HG03378 (cell line): ENCODE data around the gene MEIS2.

Experiments
- ATAC-seq: cut with Tn5 transposase; IDR thresholded peaks from one replicate; pipeline ENCODE4 v1.9.1; 2021; ENCODE audit warnings: mild to moderate bottlenecking, moderate library complexity; ENCODE audit not compliant: unreplicated experiment

The MEIS2 gene

DNA sequence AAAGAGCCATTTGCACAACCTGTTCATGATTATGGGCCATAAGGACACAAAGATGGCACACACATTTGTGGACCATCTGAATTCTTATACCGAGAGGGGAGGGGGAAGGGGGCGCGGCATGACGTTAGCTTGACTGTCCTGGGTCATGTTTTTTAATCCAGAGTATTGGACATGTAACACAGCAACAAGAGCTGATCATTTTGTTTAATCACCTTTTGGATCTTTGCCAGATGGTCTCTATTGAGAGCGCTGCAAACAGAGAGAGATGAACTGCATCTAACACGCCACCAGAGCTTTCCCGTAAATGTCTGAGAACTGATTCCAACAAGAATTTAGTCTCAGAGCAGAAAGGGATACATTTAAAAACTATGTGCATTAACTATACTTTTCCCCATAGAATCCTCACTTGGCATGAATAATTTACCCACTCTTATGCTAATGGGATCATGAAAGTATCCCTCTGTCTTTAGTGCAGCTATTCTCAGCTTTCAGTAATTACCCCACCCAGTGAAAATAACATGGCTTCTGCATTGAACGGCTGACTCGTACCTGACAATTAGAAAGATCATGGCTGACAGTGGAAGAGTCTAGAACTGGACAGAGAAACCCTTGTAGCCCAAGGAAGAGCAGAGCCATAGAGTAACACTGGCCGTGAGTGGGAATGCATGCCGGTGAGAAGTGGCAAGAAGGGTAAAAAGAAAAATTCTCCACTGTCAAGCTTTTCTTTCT, 22.6 kb downstream of the MEIS2 start:
- no peak for ATAC-seq

DNA sequence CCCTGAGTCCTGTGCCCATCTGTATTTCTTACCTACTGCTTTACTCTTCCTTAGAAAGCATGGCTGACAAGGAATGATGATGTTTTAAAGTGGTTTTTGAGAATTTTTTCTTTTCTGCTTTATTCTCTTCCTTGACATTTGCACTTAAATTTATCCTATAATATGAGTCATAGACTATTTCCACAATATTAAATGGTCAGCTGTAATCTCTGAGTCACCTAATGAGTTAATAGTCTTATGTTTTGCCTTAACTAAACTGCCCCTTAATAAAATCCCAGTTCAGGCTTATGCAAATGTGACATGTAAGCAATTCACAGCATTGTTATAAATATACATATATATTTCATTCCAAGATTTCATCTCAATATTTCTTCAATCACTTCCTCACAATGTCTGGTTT, 23.8 kb downstream of the MEIS2 start:
- no peak for ATAC-seq

DNA sequence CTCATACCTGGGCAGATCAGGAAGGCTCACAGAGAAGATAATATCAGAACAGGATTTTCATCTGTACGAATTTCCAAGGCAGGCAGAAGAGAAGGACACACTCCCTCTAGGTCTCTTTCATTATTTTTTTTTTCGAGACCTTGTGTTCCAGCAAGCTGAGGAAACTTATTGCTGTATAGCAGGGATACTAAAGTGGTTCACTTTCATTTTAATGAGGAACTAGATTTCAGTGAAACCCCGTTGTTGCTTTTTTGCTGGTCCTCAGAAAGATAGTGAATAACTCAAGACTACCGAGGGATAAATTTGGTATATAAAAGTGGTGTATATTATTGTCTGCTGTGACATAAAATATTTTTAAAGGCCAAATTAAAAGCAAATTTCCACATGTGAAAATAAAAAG, 24.6 kb downstream of the MEIS2 start:
- ATAC-seq = no peak

DNA sequence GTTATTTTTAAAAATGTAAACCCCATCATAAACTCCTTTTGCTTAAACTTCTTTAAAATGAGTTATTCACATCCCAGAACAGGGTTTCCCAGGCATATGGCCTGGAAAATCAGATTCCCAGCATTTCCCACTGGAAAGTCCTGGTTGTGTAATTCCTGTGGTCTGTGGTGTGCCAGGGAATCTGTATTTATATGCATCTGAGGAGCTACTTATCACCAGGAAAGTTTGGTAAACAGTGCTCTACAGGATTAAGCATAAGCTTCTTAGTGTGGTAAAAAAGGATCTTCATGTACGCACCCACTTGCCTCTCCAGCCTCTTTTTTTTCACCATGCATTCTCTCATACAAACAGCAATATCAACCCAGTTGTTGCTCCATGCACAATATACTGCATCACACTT, 28.2 kb downstream of the MEIS2 start:
- ATAC-seq = no peak

DNA sequence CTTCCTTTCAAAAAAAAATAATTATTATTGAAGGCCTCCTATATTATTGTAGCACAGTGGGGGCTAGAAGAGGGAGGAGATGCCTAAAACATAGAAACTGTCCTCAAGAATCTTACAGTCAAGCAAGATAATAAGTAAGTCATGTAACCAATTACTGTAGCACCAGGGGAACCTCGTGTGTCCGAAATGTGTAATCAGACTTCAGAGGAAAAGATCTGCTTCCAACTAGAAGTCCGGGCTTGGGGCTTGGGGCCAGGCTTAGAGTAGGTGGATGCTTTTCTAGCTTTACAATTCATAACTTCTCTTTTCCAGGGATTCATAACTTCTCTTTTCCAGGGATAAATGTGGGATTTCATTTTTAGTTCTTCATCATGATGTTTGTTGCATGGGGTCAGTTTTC, 29.2 kb downstream of the MEIS2 start:
- no peak for ATAC-seq

DNA sequence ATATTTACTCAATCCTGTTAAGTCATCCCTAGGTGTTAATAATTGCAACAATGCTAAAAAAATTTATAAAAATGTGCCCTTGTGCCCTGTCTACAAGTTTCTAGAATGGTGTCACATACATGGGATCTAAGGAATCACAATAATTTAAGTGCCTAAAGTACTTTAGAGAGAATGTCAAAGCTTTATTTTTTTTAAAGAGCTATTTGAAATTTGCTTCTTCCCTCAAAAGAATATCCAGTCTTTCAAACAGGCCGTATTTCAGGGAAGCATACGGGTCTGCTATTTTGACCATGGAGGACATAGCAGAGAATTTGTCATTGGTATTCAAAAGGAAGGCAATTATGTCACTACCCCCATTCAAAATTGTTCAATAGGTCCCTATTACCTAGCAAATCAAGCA, 29.7 kb downstream of the MEIS2 start:
- ATAC-seq = no peak

DNA sequence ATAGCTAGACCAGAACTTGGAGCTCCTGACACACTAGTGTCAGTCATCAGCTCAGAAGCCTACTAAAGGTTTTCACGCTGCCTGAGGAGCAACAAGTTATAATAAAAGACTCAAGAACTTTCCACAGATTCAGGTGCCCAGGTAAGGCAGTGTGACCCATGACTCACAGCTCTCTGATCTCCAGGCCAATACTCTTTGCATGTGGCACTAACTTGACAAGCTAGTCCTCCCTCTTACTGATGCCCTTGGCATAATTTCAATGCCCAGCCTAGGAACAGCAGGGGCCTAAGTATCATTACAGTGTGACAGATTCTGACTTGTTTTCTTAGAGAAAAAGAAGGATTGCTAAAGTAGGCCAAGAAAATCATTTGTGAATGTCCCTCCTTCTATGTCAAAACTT, 38.4 kb downstream of the MEIS2 start:
- no peak for ATAC-seq

DNA sequence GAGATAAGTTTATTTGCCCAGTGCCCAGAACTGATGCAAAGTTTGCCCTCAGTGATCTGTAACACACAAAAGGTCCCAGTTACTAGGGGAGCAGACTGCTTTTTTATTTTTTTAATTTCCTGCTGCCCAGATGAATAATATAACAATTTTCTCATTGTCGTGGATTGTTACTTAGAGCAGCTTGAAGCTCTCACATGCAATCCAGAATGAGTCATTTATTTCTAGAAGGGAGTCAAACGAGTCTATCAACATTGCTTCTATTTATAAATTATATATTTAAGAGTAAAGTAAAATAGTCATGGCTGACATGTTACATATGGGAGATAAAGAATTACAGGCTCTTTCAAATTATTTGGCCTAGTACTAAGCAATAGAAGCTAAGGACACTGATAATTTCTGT, 41.3 kb downstream of the MEIS2 start:
- ATAC-seq = no peak

DNA sequence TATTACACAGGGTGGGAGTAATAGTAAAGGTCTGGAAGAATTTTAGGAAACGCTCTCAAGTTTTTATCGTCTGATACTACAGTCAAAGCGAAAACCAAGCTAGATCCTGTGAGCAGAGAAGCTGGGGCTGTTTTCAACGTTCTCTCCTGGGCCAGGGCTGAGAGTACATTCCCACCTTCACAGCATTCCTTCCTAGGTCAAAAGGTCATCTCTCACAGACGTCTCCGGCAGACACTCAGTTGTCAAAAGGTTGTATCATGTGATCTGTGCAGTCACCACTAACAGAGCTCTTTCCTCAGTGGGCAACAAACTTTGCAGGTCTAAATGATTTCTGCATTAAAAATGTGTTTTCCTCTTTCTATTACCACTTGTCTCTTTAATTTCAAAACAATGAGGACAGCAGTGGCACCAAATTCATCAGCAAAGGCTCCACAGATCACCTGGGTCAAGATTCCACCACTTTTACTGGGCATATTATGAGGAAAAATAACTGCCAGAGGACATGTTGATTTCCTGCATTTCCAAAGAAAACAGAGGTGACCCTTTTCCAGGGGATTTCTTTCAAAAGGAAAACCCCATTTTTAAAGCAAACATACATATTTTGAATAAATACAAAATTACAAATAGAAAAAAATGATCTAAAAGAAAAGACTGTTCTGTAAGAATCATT, 41.9 kb downstream of the MEIS2 start:
- ATAC-seq = no peak

DNA sequence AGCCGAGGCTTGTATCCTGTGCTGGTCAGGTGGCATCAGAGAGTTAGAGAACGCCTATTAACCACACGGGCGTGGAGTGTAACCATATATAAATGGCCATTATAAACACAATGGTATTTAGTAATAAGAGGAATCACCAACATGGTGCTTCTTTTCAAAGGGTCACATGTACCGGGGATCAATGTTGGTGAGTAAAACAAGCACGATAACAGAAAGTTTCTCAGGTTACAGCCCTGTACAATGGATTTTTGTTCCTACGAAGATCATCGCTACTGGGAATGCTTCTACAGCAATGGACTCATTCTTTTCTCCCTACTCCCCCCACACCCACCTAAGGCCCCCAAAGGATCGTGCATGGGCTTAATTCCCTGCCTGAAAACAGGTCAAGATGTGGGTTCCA, 42.5 kb downstream of the MEIS2 start:
- no peak for ATAC-seq

DNA sequence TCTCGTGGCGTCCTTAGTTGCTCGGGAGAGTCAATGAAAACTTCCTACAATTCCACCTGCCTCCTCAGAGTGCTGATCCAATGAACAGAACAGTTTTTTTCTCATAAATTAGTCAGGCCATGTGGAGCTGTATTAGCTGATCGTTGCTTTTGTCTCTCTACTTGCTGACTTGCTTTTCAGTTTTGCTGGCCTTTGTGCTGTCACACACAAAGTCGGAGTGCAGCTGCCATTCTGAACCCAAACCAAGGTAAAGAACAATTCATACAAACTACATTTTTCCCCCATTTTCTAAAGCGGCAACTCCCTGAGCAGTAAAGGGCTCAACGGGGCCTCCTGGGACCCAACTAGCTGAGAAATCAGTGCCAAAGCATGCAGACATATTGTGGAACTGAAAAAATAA, 43.1 kb downstream of the MEIS2 start:
- no peak for ATAC-seq

DNA sequence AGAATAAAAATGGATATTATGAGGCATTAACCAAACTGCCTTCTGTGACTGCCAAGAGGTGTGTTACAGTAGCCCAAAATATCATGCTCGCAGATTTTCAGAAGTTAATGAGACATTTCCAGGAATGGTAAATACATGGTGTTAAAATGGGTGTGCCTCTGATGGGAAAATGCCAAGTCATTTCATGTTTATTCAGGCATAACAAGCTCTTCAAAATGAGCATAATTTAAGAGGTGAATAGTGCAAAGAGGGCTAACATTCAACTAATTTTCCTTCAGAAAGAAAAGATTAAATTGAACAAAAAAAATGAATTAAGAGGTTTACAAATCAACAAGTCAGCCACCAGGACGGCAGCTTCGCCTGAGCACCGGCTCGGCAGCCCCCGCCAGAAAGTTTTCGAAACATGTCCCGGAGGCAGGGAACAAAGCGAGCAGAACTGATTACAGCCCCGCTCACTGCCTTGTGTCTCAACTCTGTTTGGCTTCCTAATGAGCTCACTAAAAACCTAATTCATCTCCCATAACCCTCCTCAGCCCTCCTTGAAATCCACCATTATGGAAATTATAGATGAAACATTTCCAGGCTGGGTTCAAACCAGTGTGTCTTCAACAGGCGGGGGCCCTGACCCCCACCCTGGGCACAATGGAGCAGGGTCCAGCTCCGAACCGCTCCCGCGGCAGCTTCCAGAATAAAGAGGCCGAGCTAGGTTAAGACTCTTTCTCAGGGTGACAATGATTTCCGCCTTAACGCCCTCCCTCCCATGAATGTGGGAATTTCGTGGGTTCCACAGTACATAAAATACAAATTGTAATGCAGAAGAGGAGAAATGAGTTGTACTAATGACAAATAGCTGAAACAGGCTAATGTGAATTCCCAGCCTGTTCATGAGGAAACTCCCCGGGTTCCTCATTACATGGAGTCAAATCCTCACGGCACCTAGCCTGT, 43.9 kb downstream of the MEIS2 start:
- ATAC-seq = no peak

DNA sequence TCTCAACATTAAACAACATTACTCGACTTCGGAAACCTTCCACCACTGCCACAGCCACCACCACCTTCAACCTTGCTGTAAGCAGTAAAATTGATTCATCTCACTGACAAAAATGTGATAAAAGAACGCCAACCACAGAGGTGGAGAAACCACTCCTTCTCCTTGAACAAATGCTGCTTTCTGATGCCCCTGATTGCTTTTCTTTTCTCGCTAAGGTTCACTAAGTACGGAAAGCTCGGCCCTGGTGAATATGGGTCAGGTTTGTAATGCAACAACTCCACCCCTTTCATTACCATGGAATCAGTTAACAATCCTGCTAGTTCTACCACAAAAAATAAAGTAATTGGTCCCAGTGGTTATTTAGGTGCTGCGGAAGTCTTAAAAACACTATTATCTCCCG, 44.9 kb downstream of the MEIS2 start:
- no peak for ATAC-seq

DNA sequence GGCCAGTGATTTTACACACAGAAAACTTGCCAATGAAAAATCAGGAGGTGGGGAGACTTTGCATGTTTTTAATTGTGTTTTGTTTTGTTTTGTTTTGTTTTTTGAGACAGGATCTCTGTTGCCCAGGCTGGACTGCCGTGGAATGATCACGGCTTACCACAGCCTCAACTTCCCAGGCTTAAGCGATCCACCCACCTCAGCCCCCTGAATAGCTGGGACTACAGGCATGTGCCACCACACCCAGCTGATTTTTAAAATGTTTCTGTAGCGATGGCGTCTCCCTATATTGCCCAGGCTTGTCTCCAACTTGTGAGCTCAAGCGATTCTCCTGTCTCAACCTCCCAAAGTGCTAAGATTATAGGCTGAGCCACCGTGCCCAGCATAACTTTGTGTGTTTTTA, 46.0 kb downstream of the MEIS2 start:
- ATAC-seq = no peak

DNA sequence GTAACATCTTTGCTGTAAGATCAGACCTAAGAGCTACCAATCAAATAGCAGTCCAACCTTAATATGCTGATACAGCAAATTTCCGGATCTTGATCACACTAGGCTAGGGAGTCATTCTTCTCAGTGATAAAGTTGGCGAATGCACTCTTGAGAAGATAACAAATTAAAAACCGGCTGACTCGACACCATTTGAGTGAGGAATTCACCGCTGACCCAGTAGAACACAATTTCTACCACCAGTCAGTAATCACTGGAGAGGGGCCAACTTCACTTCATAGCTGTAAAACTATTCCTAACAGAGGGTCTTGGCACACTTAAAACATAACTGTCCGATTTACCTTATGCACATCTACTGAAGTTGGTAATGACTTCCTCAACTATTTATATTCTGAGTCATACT, 47.2 kb downstream of the MEIS2 start:
- no peak for ATAC-seq

DNA sequence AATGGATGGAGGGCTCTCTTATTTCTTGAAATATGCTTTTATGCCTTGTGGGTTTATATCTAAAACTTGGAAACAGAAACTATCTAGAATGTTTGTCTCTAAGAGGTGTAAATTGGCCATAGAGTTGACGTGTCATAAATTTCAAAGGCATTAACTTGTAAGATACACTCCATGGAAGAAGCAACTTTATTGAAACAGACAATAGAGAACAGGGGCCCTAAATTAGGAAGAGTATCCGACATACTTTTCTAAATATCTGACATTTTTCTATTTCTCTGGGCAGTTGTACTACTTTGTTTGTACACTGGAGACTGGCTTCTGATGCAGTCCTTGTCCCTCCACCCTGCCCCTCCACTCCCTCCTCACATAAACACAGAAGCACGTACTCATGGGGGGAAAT, 50.0 kb downstream of the MEIS2 start:
- ATAC-seq = no peak

DNA sequence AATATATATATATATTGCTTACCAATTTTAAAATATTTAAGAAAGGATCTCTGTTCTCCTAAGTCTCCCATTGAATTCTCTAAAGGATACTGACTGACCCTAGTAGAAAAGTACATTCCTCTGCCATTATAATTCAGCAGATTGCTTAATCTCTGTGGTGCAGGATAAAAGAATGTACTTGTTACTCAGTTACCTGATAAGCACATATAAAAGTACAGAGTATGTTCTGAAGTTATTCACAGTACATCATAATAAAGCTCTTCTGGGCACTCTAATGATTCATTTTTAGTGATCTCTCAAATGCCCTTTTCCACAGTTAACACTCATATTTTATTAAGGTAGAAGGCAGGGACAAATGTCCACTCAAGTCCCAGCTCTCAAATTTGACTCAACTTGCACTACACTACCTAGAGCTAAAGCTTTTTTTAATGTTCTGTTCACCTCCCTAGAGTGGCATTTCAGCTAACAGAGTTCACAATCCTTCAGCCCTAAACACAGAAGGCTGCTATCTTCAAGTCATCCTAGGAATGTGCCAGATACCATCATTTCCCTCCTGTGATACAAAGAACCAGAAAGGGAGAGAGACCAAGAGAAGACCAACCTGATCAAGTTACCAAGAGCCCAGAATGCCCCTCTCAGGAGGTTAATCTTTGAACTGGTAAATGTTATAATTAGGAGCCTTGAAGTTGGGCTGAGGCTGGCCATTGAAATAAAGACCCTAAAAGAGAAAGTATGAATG, 53.3 kb downstream of the MEIS2 start:
- no peak for ATAC-seq

DNA sequence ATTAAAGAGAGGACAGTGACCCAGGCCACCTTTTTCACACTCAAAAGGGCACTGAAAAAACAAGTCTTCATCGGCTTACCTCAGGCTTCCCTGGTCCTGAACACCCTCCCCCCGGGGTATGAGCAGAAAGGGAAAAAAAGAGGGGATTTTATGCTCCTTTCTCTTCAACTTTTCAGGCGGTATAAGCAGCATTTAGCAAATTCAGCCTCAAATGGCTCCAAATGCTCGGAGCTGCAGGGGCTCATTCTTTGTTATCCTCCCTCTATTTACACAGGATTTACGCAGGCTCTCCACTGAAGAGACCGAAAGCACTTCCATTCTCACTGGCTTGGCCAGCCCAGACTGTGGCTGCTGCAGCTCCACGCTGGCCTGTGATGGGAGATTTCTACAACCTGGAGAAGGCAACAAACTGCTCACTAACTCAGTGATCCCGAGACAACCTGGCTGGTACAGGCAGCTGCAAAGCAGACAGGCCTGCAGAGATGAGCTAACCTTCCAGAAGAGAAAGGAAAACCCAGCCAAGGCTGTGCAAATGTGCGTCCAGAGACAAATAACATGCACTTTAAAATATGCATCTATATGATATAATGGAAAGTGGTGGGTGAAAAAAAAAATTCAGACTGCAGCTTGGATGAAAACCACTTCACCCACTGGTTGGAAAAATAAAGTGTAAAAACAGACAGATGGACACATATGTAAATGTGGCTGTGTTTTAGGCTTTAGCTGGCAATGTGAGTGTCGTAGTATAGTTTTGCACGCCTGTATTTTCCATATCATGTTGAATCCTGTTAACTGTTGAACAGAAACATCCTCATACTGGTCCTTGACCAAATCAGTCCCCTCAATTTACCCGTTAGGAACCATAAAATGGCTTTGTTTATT, 54.2 kb downstream of the MEIS2 start:
- no peak for ATAC-seq

DNA sequence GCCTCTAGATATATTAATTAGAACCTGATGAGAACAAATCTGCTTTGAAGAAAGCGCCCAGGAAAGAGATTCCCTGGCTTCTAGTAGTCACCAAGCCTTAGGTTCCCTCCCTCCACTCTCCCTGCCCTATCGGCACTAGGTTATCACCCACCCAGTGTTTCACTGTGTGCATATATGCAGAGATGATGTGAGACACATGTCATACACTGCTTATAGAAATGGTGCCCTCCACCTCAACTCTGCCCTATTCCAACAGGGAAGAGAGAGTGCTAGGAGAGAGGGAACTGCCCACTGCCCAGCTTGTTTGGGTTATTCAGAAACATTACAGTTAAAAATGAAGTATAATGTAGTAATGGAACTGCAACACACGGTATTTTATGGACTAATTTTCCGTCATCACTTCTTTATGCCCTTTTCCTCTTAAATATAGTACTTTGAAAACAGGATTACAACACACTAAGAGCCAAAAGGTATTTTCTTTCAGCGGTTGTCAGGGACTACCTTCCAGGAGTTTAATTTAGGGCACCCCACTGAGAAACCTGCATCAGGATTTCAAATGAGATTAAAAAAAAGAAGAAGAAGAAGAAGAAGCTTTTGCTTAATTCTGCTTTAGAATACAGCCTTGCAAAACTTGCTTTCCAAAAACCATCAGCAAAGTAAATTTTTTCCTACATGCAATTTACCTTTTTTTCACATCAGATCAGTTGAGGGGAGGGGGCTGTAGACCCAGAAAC, 55.3 kb downstream of the MEIS2 start:
- ATAC-seq = no peak
